Transverse colon (tissue), 4 donors: Measurements from ENCODE around the gene MAS1L. TPM values are rescaled to one million over a fixed set of nuclear protein-coding genes. Genes with fewer than 3 reads are reported as not detected.

ENCODE experiments used
- DNase-seq: peaks from one replicate; pipeline ENCODE4 v3.0.0-alpha.2; 2019
- H3K27ac ChIP-seq, 4 donors: fragments of 200-600 bp; sonication (generic); 2 replicates each; pipeline ENCODE4 v1.5.1; 2016 to 2018; ENCODE audit warnings: inconsistent platforms in 4 of 4
- H3K27me3 ChIP-seq: fragments of 200-600 bp; sonication (generic); 2 replicates; pipeline ENCODE4 v1.5.1; 2017; ENCODE audit warnings: inconsistent platforms
- H3K36me3 ChIP-seq, 4 donors: fragments of 200-600 bp; sonication (generic); 2 replicates each; pipeline ENCODE4 v1.5.1; 2017 to 2019; ENCODE audit warnings: inconsistent platforms in 4 of 4
- H3K4me1 ChIP-seq, 4 donors: fragments of 200-600 bp; sonication (generic); 2 replicates each; pipeline ENCODE4 v1.5.1; 2017 to 2020; ENCODE audit warnings: inconsistent platforms in 4 of 4
- H3K4me3 ChIP-seq, 4 donors: fragments of 200-600 bp; sonication (generic); 1 replicate in 1 of 4; 2 replicates in 3 of 4; pipeline versions ENCODE4 v1.5.1 to v1.6.1; 2017 to 2019; ENCODE audit warnings: inconsistent platforms in 4 of 4
- H3K9me3 ChIP-seq, 2 donors: fragments of 200-600 bp; sonication (generic); 2 replicates each; pipeline ENCODE4 v1.5.1; 2017 to 2019; ENCODE audit warnings: inconsistent platforms in 2 of 2
- EP300 ChIP-seq: sonication (generic); formaldehyde crosslinking; IDR thresholded peaks from one replicate; pipeline ENCODE4 v1.6.1; 2017; ENCODE audit warnings: antibody characterized with exemption, low read depth
- POLR2A ChIP-seq: fragments of 450-650 bp; IDR thresholded peaks from one replicate; pipeline ENCODE4 v1.6.1; 2016; ENCODE audit warnings: antibody characterized with exemption, mild to moderate bottlenecking, moderate library complexity
- POLR2AphosphoS5 ChIP-seq, 3 donors: sonication (generic); formaldehyde crosslinking; IDR thresholded peaks; one replicate each; pipeline ENCODE4 v1.6.1; 2016; ENCODE audit warnings: antibody characterized with exemption in 3 of 3
- WGBS, 2 donors: methylation state at CpG; one replicate each; pipeline ENCODE4 v1.1.5; 2018; ENCODE audit warnings: low coverage in 1 of 2; 5-methylcytosine and 5-hydroxymethylcytosine counted together
- in situ Hi-C, 4 donors: fragments of 200-750 bp; cut with MboI; loops; one replicate each; pipeline versions ENCODE4 v1.15.0 to v1.15.1; 2017; ENCODE audit warnings: low sequenced_read_pairs in 3 of 4, low pct_ligation_motif_present in 1 of 4, low pct_unique_long_range_greater_than_20kb in 1 of 4
- intact Hi-C: fragments of 100-400 bp; cut with DNase I; formaldehyde crosslinking; loops from one replicate; pipeline ENCODE4 v1.15.1; 2023; ENCODE audit warnings: low total_unique reads
- total RNA-seq, 4 donors: library from RNA; depleted of rRNA; stranded (reverse); fragments of >200 nt; gene quantifications; one replicate each; pipeline ENCODE4 v1.1.0, GENCODE V29; 2016
- TF ChIP-seq, protein P1 (sequence below), 5 experiments: fragments of 200-600 bp in 3 of 5; fragments of 450-650 bp in 2 of 5; sonication (generic) in 3 of 5; IDR thresholded peaks; 1 replicate in 2 of 5; 2 replicates in 3 of 5; pipeline ENCODE4 v1.5.1; 2016 to 2017; ENCODE audit warnings: antibody characterized with exemption in 5 of 5, inconsistent platforms in 3 of 5, mild to moderate bottlenecking in 2 of 5, moderate library complexity in 1 of 5

Gene MAS1L
- total RNA-seq, 4 donors from 2014 or later: not detected

DNA sequence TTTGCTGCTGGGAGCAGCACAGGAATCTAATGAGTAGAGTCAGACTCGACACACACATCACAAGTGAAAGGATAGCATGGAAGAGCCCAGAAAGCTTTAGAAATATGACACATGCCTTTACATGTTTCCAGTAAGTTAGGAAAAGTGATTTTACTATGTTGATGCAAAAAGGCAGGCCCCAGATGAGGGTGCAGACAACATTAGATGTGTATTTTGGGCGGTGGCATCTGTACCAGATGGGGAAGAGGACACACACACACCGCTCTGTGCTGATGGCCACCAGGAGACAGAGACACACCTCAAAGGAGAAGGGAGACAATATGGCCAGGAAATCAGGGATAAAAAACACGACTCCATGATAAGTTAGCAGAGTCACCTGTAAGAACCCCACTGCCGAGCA is 625 bp downstream of the MAS1L start:
- no peak overlapping the region for H3K4me3 ChIP-seq
- no peaks in the 10 kb centered on the region for H3K4me1 ChIP-seq
- no peak overlapping the region for H3K27ac ChIP-seq
- WGBS, 2 donors: 77 to 89% methylated on average over 5 of the region's 5 CpGs
- no peaks in the 10 kb centered on the region for H3K27me3 ChIP-seq
- in situ Hi-C loops (no loop called here), intact Hi-C loops (no loop called here)
- no peaks in the 10 kb centered on the region for H3K9me3 ChIP-seq
- TF ChIP-seq POLR2A (no peak), POLR2AphosphoS5 (IDR thresholded peaks at IDR 0.05) (no peak), EP300 (no peak)
- DNase-seq: no peak
- no peaks in the 10 kb centered on the region for H3K36me3 ChIP-seq

DNA sequence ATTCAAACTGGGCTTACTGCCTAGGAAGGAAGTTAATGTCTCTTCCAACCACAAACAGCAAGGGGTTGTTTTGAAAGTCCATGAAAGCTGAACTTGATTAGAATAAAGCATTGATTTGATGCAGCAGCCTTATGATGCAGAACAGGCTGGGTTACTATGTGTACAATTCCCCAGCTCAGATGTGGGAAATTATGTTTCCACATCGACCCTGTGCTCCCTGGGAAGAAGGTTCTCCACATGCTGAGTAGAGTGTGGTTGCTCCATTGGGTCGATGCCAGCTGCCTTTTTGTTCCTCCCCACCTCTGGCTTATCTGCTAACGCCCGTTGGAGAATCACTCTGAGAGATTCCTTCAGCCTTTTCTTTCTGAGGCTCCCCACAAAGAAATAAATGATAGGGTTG is 1.2 kb downstream of the MAS1L start:
- Histone ChIP-seq H3K27me3 (no peaks in the 10 kb centered on the region), H3K9me3 (no peaks in the 10 kb centered on the region), H3K27ac (no peak overlapping the region), H3K4me1 (no peaks in the 10 kb centered on the region), H3K4me3 (no peak overlapping the region), H3K36me3 (no peaks in the 10 kb centered on the region)
- no peak for DNase-seq
- in situ Hi-C loops (no loop called here), intact Hi-C loops (no loop called here)
- no peak for TF ChIP-seq POLR2A
- TF ChIP-seq, protein P1, sequence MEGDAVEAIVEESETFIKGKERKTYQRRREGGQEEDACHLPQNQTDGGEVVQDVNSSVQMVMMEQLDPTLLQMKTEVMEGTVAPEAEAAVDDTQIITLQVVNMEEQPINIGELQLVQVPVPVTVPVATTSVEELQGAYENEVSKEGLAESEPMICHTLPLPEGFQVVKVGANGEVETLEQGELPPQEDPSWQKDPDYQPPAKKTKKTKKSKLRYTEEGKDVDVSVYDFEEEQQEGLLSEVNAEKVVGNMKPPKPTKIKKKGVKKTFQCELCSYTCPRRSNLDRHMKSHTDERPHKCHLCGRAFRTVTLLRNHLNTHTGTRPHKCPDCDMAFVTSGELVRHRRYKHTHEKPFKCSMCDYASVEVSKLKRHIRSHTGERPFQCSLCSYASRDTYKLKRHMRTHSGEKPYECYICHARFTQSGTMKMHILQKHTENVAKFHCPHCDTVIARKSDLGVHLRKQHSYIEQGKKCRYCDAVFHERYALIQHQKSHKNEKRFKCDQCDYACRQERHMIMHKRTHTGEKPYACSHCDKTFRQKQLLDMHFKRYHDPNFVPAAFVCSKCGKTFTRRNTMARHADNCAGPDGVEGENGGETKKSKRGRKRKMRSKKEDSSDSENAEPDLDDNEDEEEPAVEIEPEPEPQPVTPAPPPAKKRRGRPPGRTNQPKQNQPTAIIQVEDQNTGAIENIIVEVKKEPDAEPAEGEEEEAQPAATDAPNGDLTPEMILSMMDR (IDR thresholded peaks at IDR 0.05): no peak
- TF ChIP-seq POLR2AphosphoS5 (IDR thresholded peaks at IDR 0.05): no peak
- no peak for TF ChIP-seq EP300
- 54% methylated on average over 4 of the region's 4 CpGs; no CpG with 5 or more reads in 1 of the 2 donors for WGBS, 2 donors

DNA sequence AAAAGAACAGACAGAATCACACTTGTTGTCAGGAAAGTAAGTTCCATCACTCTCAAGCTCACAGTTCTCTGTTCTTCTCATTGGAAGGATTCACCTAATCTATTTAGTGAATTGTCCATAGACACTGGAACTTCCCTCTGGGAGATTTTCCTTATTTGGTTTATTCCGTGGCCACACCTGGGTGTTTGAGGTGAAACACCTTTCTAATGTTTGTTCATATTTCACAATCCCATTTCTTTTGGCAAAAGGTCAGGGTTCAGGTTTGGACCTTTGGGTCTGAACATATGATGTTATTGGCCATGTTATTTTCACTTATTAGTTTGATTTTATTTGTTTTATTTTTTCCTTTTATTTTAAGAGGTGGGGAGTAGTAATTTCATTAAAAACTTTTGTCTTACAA is 4.0 kb downstream of the MAS1L start:
- Histone ChIP-seq H3K36me3 (no peaks in the 10 kb centered on the region), H3K27ac (no peak overlapping the region), H3K4me3 (no peak overlapping the region), H3K9me3 (no peaks in the 10 kb centered on the region), H3K27me3 (no peaks in the 10 kb centered on the region), H3K4me1 (no peaks in the 10 kb centered on the region)
- intact Hi-C loops: no loop called here
- DNase-seq: no peak
- in situ Hi-C loops: no loop called here
- WGBS, 2 donors: 43 to 55% methylated on average over 1 of the region's 1 CpG
- TF ChIP-seq POLR2AphosphoS5 (IDR thresholded peaks at IDR 0.05) (no peak), POLR2A (no peak), EP300 (no peak)
- TF ChIP-seq, protein P1 (IDR thresholded peaks at IDR 0.05): no peak

DNA sequence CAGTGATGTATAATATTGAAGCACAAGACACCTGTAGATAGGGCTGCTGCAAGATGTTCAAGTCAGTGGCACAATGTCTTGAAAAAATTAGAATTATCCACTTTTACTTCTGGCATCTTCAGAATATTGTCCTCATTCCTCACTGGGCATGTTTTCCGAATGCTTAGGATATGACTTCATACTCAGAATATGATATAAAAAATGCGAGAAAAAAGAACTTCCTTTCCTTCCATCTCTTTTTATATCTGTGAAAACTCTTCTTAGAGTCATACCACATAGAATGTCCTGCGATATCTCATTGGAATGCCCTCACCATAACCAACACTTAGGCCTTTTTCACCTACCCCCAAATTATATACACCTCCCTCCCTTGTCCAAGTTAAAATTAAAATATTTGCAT is 4.6 kb downstream of the MAS1L start:
- in situ Hi-C loops: no loop called here
- Histone ChIP-seq H3K27ac (no peak overlapping the region), H3K36me3 (no peaks in the 10 kb centered on the region), H3K9me3 (no peaks in the 10 kb centered on the region), H3K27me3 (no peaks in the 10 kb centered on the region), H3K4me1 (no peaks in the 10 kb centered on the region), H3K4me3 (no peak overlapping the region)
- TF ChIP-seq, protein P1 (IDR thresholded peaks at IDR 0.05): no peak
- no peak for TF ChIP-seq POLR2A
- TF ChIP-seq EP300: no peak
- no peak for TF ChIP-seq POLR2AphosphoS5 (IDR thresholded peaks at IDR 0.05)
- DNase-seq: no peak
- 66 to 78% methylated on average over 3 of the region's 3 CpGs for WGBS, 2 donors
- intact Hi-C loops: no loop called here

DNA sequence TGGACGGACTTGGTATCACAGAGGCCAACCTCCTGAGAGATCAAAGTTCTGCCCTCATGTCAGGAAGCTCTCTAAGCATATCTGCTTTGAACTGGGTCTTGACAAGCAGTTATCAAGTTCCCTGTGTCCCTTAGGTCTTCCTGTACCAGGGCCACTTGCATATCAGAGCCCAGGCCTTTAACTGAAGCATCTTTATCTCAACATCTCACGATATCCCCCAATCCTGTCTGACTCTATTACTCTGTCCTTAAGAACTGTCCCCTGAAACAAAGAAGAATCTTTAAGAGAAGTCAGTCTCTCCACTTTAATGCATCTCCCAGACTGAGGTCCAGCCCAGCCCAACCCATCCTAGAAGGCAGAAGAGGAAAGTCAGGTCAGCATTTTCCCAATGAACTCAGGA is 8.2 kb downstream of the MAS1L start:
- 47 to 80% methylated on average over 2 of the region's 2 CpGs for WGBS, 2 donors
- Histone ChIP-seq H3K36me3 (no peaks in the 10 kb centered on the region), H3K4me1 (no peaks in the 10 kb centered on the region), H3K4me3 (no peak overlapping the region), H3K27ac (no peak overlapping the region), H3K9me3 (no peaks in the 10 kb centered on the region), H3K27me3 (no peaks in the 10 kb centered on the region)
- intact Hi-C loops (no loop called here), in situ Hi-C loops (no loop called here)
- no peak for DNase-seq
- TF ChIP-seq, protein P1 (IDR thresholded peaks at IDR 0.05): no peak
